Left lung (tissue), 10 donors: ENCODE measurements around the gene PWWP2B. TPM values are rescaled to one million over a fixed set of nuclear protein-coding genes. Genes with fewer than 3 reads are reported as not detected.

Experiments
- ATAC-seq: fragments of 200-7000 bp; cut with Tn5 transposase; one replicate; pipeline ENCODE4 v1.9.1; 2020; ENCODE audit warnings: moderate library complexity
- DNase-seq, 4 donors: peaks; one replicate each; pipeline ENCODE4 v3.0.0-alpha.2; 2013 to 2020
- H3K27ac ChIP-seq, 2 donors: fragments of 200-600 bp; sonication (generic) in 1 of 2; one replicate each; pipeline versions ENCODE4 v1.5.0 to v1.8.0; 2020 to 2021
- H3K27me3 ChIP-seq, 2 donors: fragments of 200-600 bp; sonication (generic) in 1 of 2; one replicate each; pipeline versions ENCODE4 v1.5.0 to v1.8.0; 2020 to 2021
- H3K36me3 ChIP-seq, 2 donors: fragments of 200-600 bp; sonication (generic) in 1 of 2; one replicate each; pipeline versions ENCODE4 v1.5.0 to v1.8.0; 2020 to 2021
- H3K4me1 ChIP-seq, 2 donors: fragments of 200-600 bp; one replicate each; pipeline ENCODE4 v1.8.0; 2021
- H3K4me3 ChIP-seq, 2 donors: fragments of 200-600 bp; sonication (generic) in 1 of 2; one replicate each; pipeline versions ENCODE4 v1.5.0 to v1.8.0; 2020 to 2021; ENCODE audit warnings: mild to moderate bottlenecking in 1 of 2
- H3K9me3 ChIP-seq, 2 donors: fragments of 200-600 bp; sonication (generic) in 1 of 2; one replicate each; pipeline versions ENCODE4 v1.5.0 to v1.8.0; 2020 to 2021
- CTCF ChIP-seq, 2 donors: fragments of 200-600 bp; sonication (generic) in 1 of 2; IDR thresholded peaks; one replicate each; pipeline versions ENCODE4 v1.5.0 to v1.8.0; 2021; ENCODE audit warnings: antibody characterized with exemption in 2 of 2
- intact Hi-C, 2 donors: fragments of 100-400 bp; cut with DNase I; formaldehyde crosslinking; loops; one replicate each; pipeline versions ENCODE4 v1.11.2 to v1.14.2; 2022
- polyA plus RNA-seq, 6 donors: library from polyadenylated mRNA; unstranded; fragments of 120-200 nt; gene quantifications; one replicate each; pipeline ENCODE4 v1.2.1, GENCODE V29; 2013; ENCODE audit not compliant: insufficient read length in 6 of 6
- total RNA-seq, 2 donors: library from RNA; stranded (reverse); fragmentation: NEBNext Ultra II Directional; extraction: Animal tissue kit (Norgen Biotek cat#: 25700); gene quantifications; one replicate each; pipeline ENCODE4 v1.2.1, GENCODE V29; 2021
- donor health status: DM: no; HTN: yes; CAD: no.
- donor health status: DM: no; HTN: no; CAD: no.

The PWWP2B gene
- total and polyA plus RNA-seq, 8 donors, result 8.4 to 23.2 (median 11.0) TPM

- no peaks in the 10 kb centered on the region for H3K4me1 ChIP-seq
- no peak overlapping the region for H3K27ac ChIP-seq
- DNase-seq, result peak in 1 of 4 donors; percentile 24
- H3K9me3 ChIP-seq, result no peaks in the 10 kb centered on the region
- TF ChIP-seq CTCF (IDR thresholded peaks at IDR 0.05), result no peak
- H3K27me3 ChIP-seq, result no peaks in the 10 kb centered on the region
- no peak for ATAC-seq
- intact Hi-C loops, result no loop called here
- no peak overlapping the region for H3K4me3 ChIP-seq
- H3K36me3 ChIP-seq, result peaks cover 0 to 39% of the 10 kb centered on the region in 2 donors
Observed at GRCh38 chr10:132365102-132365501, 31.9 kb upstream of the PWWP2B start.

- intact Hi-C loops, result no loop called here
- no peak overlapping the region for H3K27ac ChIP-seq
- DNase-seq (peak in 1 of 4 donors; percentile 53), ATAC-seq (no peak)
- no peaks in the 10 kb centered on the region for H3K27me3 ChIP-seq
- no peak overlapping the region for H3K4me3 ChIP-seq
- H3K9me3 ChIP-seq, result no peaks in the 10 kb centered on the region
- no peak for TF ChIP-seq CTCF (IDR thresholded peaks at IDR 0.05)
- H3K4me1 ChIP-seq, result no peaks in the 10 kb centered on the region
- H3K36me3 ChIP-seq, result peaks cover 0 to 39% of the 10 kb centered on the region in 2 donors
Observed at GRCh38 chr10:132366006-132366405, 31.0 kb upstream of the PWWP2B start.

- no peak overlapping the region for H3K4me3 ChIP-seq
- no peak for TF ChIP-seq CTCF (IDR thresholded peaks at IDR 0.05)
- no peak for ATAC-seq
- no peaks in the 10 kb centered on the region for H3K9me3 ChIP-seq
- intact Hi-C loops, result no loop called here
- H3K36me3 ChIP-seq, result peaks cover 0 to 37% of the 10 kb centered on the region in 2 donors
- DNase-seq, result peak in 1 of 4 donors; percentile 38
- no peaks in the 10 kb centered on the region for H3K27me3 ChIP-seq
- H3K4me1 ChIP-seq, result no peaks in the 10 kb centered on the region
- no peak overlapping the region for H3K27ac ChIP-seq
Observed at GRCh38 chr10:132366499-132366898, 30.5 kb upstream of the PWWP2B start.

- no peaks in the 10 kb centered on the region for H3K27me3 ChIP-seq
- H3K27ac ChIP-seq, result no peak overlapping the region
- TF ChIP-seq CTCF (IDR thresholded peaks at IDR 0.05), result no peak
- H3K9me3 ChIP-seq, result no peaks in the 10 kb centered on the region
- DNase-seq (no peak), ATAC-seq (no peak)
- no peaks in the 10 kb centered on the region for H3K4me1 ChIP-seq
- H3K36me3 ChIP-seq, result peaks cover 0 to 30% of the 10 kb centered on the region in 2 donors
- intact Hi-C loops, result no loop called here
- H3K4me3 ChIP-seq, result no peak overlapping the region
Observed at GRCh38 chr10:132368391-132368790, 28.6 kb upstream of the PWWP2B start.

GRCh38 chr10:132368881-132369635 lies 27.9 kb upstream of the PWWP2B start:
- no peaks in the 10 kb centered on the region for H3K9me3 ChIP-seq
- H3K4me3 ChIP-seq, result no peak overlapping the region
- no peaks in the 10 kb centered on the region for H3K27me3 ChIP-seq
- TF ChIP-seq CTCF (IDR thresholded peaks at IDR 0.05), result no peak
- DNase-seq (peak in 1 of 4 donors; percentile 19), ATAC-seq (no peak)
- no peaks in the 10 kb centered on the region for H3K4me1 ChIP-seq
- H3K36me3 ChIP-seq, result peaks cover 0 to 25% of the 10 kb centered on the region in 2 donors
- intact Hi-C loops, result no loop called here
- H3K27ac ChIP-seq, result no peak overlapping the region
